Hepatocyte (in vitro differentiated cells): Measurements from ENCODE around the gene SH3PXD2A. TPM values are rescaled to one million over a fixed set of nuclear protein-coding genes. Genes with fewer than 3 reads are reported as not detected.
A peak's percentile ranks its signal among the peaks of the same experiment; 100 is the strongest.

Experiments
- DNase-seq: peaks from one replicate; pipeline ENCODE4 v3.0.0-alpha.2; 2016; ENCODE audit warnings: low spot score
- H2AFZ ChIP-seq: fragments of 200-600 bp; sonication (generic); 2 replicates; pipeline ENCODE4 v1.6.0; 2016; ENCODE audit warnings: antibody characterized with exemption, mild to moderate bottlenecking
- H3K27ac ChIP-seq: fragments of 200-600 bp; sonication (generic); 2 replicates; pipeline ENCODE4 v1.5.1; 2016; ENCODE audit warnings: mild to moderate bottlenecking
- H3K27me3 ChIP-seq: fragments of 200-600 bp; sonication (generic); 2 replicates; pipeline ENCODE4 v1.6.1; 2016
- H3K36me3 ChIP-seq: fragments of 200-600 bp; sonication (generic); replicated peaks from 2 replicates; pipeline ENCODE4 v1.5.1; 2016; ENCODE audit warnings: low read depth; ENCODE audit not compliant: insufficient read depth
- H3K4me1 ChIP-seq: fragments of 200-600 bp; sonication (generic); 2 replicates; pipeline ENCODE4 v1.5.1; 2016; ENCODE audit warnings: mild to moderate bottlenecking, moderate library complexity; ENCODE audit not compliant: insufficient read depth
- H3K4me2 ChIP-seq: fragments of 200-600 bp; sonication (generic); 2 replicates; pipeline ENCODE4 v1.6.0; 2016
- H3K4me3 ChIP-seq: fragments of 200-600 bp; sonication (generic); 2 replicates; pipeline ENCODE4 v1.5.1; 2016; ENCODE audit warnings: mild to moderate bottlenecking
- H3K79me2 ChIP-seq: fragments of 200-600 bp; sonication (generic); 2 replicates; pipeline ENCODE4 v1.6.0; 2017; ENCODE audit warnings: mild to moderate bottlenecking
- H3K9me2 ChIP-seq: fragments of 200-600 bp; sonication (generic); replicated peaks from 2 replicates; pipeline ENCODE4 v1.6.0; 2017; ENCODE audit warnings: mild to moderate bottlenecking; ENCODE audit not compliant: insufficient read depth
- H3K9me3 ChIP-seq: fragments of 200-600 bp; sonication (generic); 2 replicates; pipeline ENCODE4 v1.5.1; 2016; ENCODE audit warnings: low read depth, mild to moderate bottlenecking
- H4K20me1 ChIP-seq: fragments of 200-600 bp; sonication (generic); 2 replicates; pipeline ENCODE4 v1.6.0; 2016; ENCODE audit warnings: mild to moderate bottlenecking; ENCODE audit not compliant: insufficient read depth, poor library complexity, severe bottlenecking
- EZH2 ChIP-seq: fragments of 200-600 bp; sonication (generic); IDR thresholded peaks from 2 replicates; pipeline ENCODE4 v1.6.1; 2016; ENCODE audit warnings: antibody characterized with exemption, mild to moderate bottlenecking, borderline replicate concordance
- EZH2phosphoT487 ChIP-seq: fragments of 200-600 bp; sonication (generic); IDR thresholded peaks from one replicate; pipeline ENCODE4 v1.6.1; 2018; ENCODE audit warnings: antibody characterized with exemption, mild to moderate bottlenecking, low read depth, moderate library complexity; ENCODE audit not compliant: unreplicated experiment, severe bottlenecking
- WGBS: methylation state at CpG from one replicate; pipeline ENCODE4 v1.1.6; 2016; ENCODE audit warnings: low lambda C conversion rate; ENCODE audit errors: missing lambda C conversion rate; 5-methylcytosine and 5-hydroxymethylcytosine counted together
- polyA plus RNA-seq: library from polyadenylated mRNA; unstranded; fragments of >200 nt; fragmentation: Nextera tagmentation; extraction: Ambion mirVana; gene quantifications from 2 replicates; pipeline ENCODE4 v1.2.1, GENCODE V29; 2016
- total RNA-seq: library from RNA; depleted of rRNA; stranded (reverse); fragments of >200 nt; gene quantifications from 2 replicates; pipeline ENCODE4 v1.2.3, GENCODE V29; 2014
- TF ChIP-seq, protein P1 (sequence below): fragments of 200-600 bp; sonication (generic); IDR thresholded peaks from 2 replicates; pipeline ENCODE4 v1.5.1; 2016; ENCODE audit warnings: antibody characterized with exemption, mild to moderate bottlenecking; ENCODE audit not compliant: poor library complexity

The SH3PXD2A gene
- total and polyA plus RNA-seq, 2 experiments from 2014 or later: 8.4 to 13.6 TPM

DNA sequence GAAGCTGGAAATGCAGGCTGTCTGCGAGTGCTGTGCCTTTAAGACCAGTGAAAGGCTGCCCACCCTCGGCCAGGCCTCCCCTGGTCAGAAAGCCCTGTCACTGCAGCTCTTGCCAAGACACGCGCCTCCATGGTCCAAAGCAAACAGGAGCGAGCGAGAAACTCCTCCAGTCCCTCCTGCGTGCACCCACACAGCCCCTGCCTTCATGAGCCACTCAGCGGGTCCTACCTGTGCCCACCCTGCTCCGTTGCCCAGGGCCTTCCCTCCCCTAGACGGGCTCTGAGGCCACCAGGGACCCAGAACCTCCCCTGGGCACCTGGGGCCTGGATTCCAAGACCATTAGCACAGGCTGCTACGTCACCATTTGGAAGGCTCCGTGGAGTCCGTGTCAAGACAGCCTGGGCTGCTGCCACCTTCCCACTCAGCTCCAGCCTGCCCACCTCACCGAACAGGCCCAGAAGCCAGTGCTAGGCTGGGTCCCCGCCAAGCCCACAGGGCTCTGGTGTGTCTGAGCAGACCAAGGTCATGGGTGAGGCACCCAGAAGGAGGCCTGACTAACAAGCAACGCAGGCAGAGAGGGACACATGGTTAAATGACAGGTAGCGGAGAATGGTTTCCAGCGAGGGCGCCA, 217.3 kb downstream of the SH3PXD2A start:
- 83% methylated on average over 19 of the region's 19 CpGs for WGBS
- no peak for DNase-seq
- Histone ChIP-seq H3K9me2 (no peaks in the 10 kb centered on the region), H3K79me2 (peaks cover 19% of the 10 kb centered on the region), H2AFZ (no peak overlapping the region), H3K27ac (peak overlapping the region; percentile 4), H3K4me1 (no peaks in the 10 kb centered on the region), H3K4me2 (peak overlapping the region; percentile 25), H3K27me3 (no peaks in the 10 kb centered on the region), H3K9me3 (no peaks in the 10 kb centered on the region), H3K36me3 (no peaks in the 10 kb centered on the region), H3K4me3 (no peak overlapping the region), H4K20me1 (peaks cover 8% of the 10 kb centered on the region)
- no peak for TF ChIP-seq EZH2
- TF ChIP-seq, protein P1, sequence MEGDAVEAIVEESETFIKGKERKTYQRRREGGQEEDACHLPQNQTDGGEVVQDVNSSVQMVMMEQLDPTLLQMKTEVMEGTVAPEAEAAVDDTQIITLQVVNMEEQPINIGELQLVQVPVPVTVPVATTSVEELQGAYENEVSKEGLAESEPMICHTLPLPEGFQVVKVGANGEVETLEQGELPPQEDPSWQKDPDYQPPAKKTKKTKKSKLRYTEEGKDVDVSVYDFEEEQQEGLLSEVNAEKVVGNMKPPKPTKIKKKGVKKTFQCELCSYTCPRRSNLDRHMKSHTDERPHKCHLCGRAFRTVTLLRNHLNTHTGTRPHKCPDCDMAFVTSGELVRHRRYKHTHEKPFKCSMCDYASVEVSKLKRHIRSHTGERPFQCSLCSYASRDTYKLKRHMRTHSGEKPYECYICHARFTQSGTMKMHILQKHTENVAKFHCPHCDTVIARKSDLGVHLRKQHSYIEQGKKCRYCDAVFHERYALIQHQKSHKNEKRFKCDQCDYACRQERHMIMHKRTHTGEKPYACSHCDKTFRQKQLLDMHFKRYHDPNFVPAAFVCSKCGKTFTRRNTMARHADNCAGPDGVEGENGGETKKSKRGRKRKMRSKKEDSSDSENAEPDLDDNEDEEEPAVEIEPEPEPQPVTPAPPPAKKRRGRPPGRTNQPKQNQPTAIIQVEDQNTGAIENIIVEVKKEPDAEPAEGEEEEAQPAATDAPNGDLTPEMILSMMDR: no peak
- no peak for TF ChIP-seq EZH2phosphoT487

DNA sequence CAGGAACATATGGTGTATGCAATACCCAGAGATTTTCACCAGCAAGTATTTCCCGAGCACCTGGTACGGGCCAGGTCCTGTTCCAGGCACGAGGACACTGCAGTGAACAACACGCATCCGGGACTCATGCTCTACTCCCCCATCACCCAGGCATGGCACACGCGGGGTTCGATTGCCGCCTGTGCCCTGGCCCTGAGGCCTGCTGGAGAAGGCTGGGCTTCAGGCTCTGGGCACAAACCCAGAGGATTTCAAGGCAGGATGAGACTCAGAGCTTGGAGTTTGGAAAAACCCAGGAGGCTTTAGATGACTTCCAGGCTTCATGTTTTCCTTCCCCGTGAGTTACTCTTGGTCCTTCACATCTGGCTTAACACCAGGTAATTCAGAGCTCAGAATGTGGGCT, 218.4 kb downstream of the SH3PXD2A start:
- Histone ChIP-seq H3K9me3 (no peaks in the 10 kb centered on the region), H3K79me2 (peaks cover 10% of the 10 kb centered on the region), H3K27ac (no peak overlapping the region), H3K4me3 (no peak overlapping the region), H3K36me3 (no peaks in the 10 kb centered on the region), H3K4me1 (no peaks in the 10 kb centered on the region), H3K27me3 (no peaks in the 10 kb centered on the region), H4K20me1 (peaks cover 8% of the 10 kb centered on the region), H3K9me2 (no peaks in the 10 kb centered on the region), H2AFZ (no peak overlapping the region), H3K4me2 (no peak overlapping the region)
- DNase-seq: no peak
- WGBS: 79% methylated on average over 10 of the region's 10 CpGs
- TF ChIP-seq, protein P1: no peak
- TF ChIP-seq EZH2phosphoT487: no peak
- no peak for TF ChIP-seq EZH2

DNA sequence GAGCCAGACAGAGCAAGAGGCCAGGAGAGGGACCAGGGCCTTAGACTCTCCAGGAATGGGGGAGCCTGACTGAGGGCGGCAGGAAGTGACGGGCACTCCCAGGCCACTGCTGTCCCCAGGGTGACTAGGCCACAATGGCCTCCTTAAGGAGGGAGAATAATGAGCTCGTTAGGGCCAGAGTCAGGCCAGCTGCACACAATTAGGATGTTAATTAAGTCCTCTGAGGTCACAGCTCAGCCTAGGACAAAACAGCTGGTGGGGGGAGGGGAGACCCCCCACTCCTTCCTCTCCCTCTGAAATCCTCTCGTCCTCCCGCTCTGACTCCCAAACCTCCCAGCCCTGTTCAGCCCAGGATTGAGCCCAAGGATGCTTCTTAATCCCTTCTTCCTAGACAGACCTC, 218.9 kb downstream of the SH3PXD2A start:
- 85% methylated on average over 5 of the region's 5 CpGs for WGBS
- no peak overlapping the region for H3K4me2 ChIP-seq
- TF ChIP-seq, protein P1: no peak
- TF ChIP-seq EZH2 (no peak), EZH2phosphoT487 (no peak)
- no peak overlapping the region for H3K27ac ChIP-seq
- H3K27me3 ChIP-seq: no peaks in the 10 kb centered on the region
- no peaks in the 10 kb centered on the region for H3K9me2 ChIP-seq
- no peaks in the 10 kb centered on the region for H3K9me3 ChIP-seq
- no peak for DNase-seq
- no peak overlapping the region for H2AFZ ChIP-seq
- H3K79me2 ChIP-seq: peaks cover 10% of the 10 kb centered on the region
- H4K20me1 ChIP-seq: peaks cover 8% of the 10 kb centered on the region
- H3K4me3 ChIP-seq: no peak overlapping the region
- no peaks in the 10 kb centered on the region for H3K36me3 ChIP-seq
- no peaks in the 10 kb centered on the region for H3K4me1 ChIP-seq
